ENCODE measurements around the gene GSPT1.

Gene GSPT1

GRCh38 chr16:11909653-11910545, 5.9 kb downstream of the GSPT1 start:
- no peak for DNase-seq

GRCh38 chr16:11907160-11907970, 8.4 kb downstream of the GSPT1 start:
- no peak for DNase-seq

- DNase-seq = no peak
Observed at GRCh38 chr16:11903906-11904305, 11.8 kb downstream of the GSPT1 start.

- no peak for DNase-seq
Observed at GRCh38 chr16:11901091-11901490, 14.7 kb downstream of the GSPT1 start.

- no peak for DNase-seq
Observed at GRCh38 chr16:11896486-11897176, 19.1 kb downstream of the GSPT1 start.

- no peak for DNase-seq
Observed at GRCh38 chr16:11893571-11893970, 22.2 kb downstream of the GSPT1 start.

- no peak for DNase-seq
Observed at GRCh38 chr16:11892761-11893160, 23.0 kb downstream of the GSPT1 start.

GRCh38 chr16:11890231-11890965, 25.4 kb downstream of the GSPT1 start:
- no peak for DNase-seq

- no peak for DNase-seq
Observed at GRCh38 chr16:11886881-11887280, 28.9 kb downstream of the GSPT1 start.

GRCh38 chr16:11884035-11884434, 31.7 kb downstream of the GSPT1 start:
- DNase-seq = no peak

GRCh38 chr16:11880007-11880406, 35.7 kb downstream of the GSPT1 start:
- no peak for DNase-seq

GRCh38 chr16:11877374-11877773, 38.4 kb downstream of the GSPT1 start:
- DNase-seq = no peak

- DNase-seq = no peak
Observed at GRCh38 chr16:11876306-11876705, 39.5 kb downstream of the GSPT1 start.

GRCh38 chr16:11875721-11876120, 40.0 kb downstream of the GSPT1 start:
- DNase-seq = no peak

- no peak for DNase-seq
Observed at GRCh38 chr16:11871193-11871592, 44.6 kb downstream of the GSPT1 start.

- no peak for DNase-seq
Observed at GRCh38 chr16:11870399-11870798, 45.4 kb downstream of the GSPT1 start.

GRCh38 chr16:11869353-11870228, 46.2 kb downstream of the GSPT1 start:
- DNase-seq = no peak

- DNase-seq = no peak
Observed at GRCh38 chr16:11868412-11868980, 47.3 kb downstream of the GSPT1 start.

- DNase-seq = no peak
Observed at GRCh38 chr16:11862489-11862888, 53.3 kb downstream of the GSPT1 start.

- no peak for DNase-seq
Observed at GRCh38 chr16:11857161-11857560, 58.6 kb downstream of the GSPT1 start.

GRCh38 chr16:11852092-11852809, 63.5 kb downstream of the GSPT1 start:
- DNase-seq = no peak
